NAMALWA (cell line): ENCODE measurements around the gene TPP1.

ENCODE experiments used
- DNase-seq: peaks from one replicate; pipeline ENCODE4 v3.0.0-alpha.2; 2015; ENCODE audit warnings: low spot score

The TPP1 gene

GRCh38 chr11:6587360-6587953, 31.8 kb downstream of the TPP1 start:
- no peak for DNase-seq

GRCh38 chr11:6586434-6587359, 32.5 kb downstream of the TPP1 start:
- no peak for DNase-seq

- DNase-seq, result no peak
Measured at GRCh38 chr11:6584528-6584927, 34.7 kb downstream of the TPP1 start.

- no peak for DNase-seq
Measured at GRCh38 chr11:6583584-6583983, 35.6 kb downstream of the TPP1 start.

GRCh38 chr11:6579681-6580080, 39.5 kb downstream of the TPP1 start:
- no peak for DNase-seq

- no peak for DNase-seq
Measured at GRCh38 chr11:6578134-6578533, 41.1 kb downstream of the TPP1 start.

- DNase-seq, result no peak
Measured at GRCh38 chr11:6576471-6577373, 42.5 kb downstream of the TPP1 start.

- DNase-seq, result no peak
Measured at GRCh38 chr11:6574816-6575715, 44.2 kb downstream of the TPP1 start.

- DNase-seq, result no peak
Measured at GRCh38 chr11:6572215-6572614, 47.0 kb downstream of the TPP1 start.

GRCh38 chr11:6571434-6572008, 47.7 kb downstream of the TPP1 start:
- DNase-seq, result no peak

GRCh38 chr11:6570691-6571427, 48.4 kb downstream of the TPP1 start:
- DNase-seq, result no peak

GRCh38 chr11:6569706-6570105, 49.5 kb downstream of the TPP1 start:
- no peak for DNase-seq

GRCh38 chr11:6568191-6568918, 50.9 kb downstream of the TPP1 start:
- DNase-seq, result no peak

- DNase-seq, result no peak
Measured at GRCh38 chr11:6567371-6567745, 51.9 kb downstream of the TPP1 start.

- no peak for DNase-seq
Measured at GRCh38 chr11:6566704-6567370, 52.4 kb downstream of the TPP1 start.

GRCh38 chr11:6565988-6566703, 53.1 kb downstream of the TPP1 start:
- DNase-seq, result no peak

GRCh38 chr11:6565325-6565724, 53.9 kb downstream of the TPP1 start:
- DNase-seq, result no peak

GRCh38 chr11:6563667-6564066, 55.6 kb downstream of the TPP1 start:
- DNase-seq, result no peak
